ENCODE results near the gene ZCCHC14.

GRCh38 chr16:87526238-87526947, 33.6 kb upstream of the ZCCHC14 start:
- no peak for TF ChIP-seq GABPA (IDR thresholded peaks at IDR 0.05; ENCODE audit: low read depth)
- no peak for TF ChIP-seq CTCF (IDR thresholded peaks at IDR 0.05; ENCODE audit: insufficient read depth, low read length)
- TF ChIP-seq POLR2AphosphoS5 (IDR thresholded peaks at IDR 0.05; ENCODE audit: low read depth): no peak
